ENCODE results near the gene MUC5AC.

GRCh38 chr11:1156506-1157340, 1.0 kb upstream of the MUC5AC start:
- no peak for TF ChIP-seq CTCF (conservative IDR thresholded peaks at IDR 0.05; ENCODE audit: low read depth, low read length)
- TF ChIP-seq EZH2phosphoT487 (IDR thresholded peaks at IDR 0.05; ENCODE audit: borderline replicate concordance, low read length): no peak
